Mucosa of rectum (tissue), 2 donors: ENCODE data around the gene POGLUT3.

Experiments
- H3K27ac ChIP-seq, 2 donors: one replicate each; pipeline ENCODE4 v1.7.0; 2013; ENCODE audit warnings: inconsistent platforms in 2 of 2, low read depth in 2 of 2, low read length in 2 of 2
- H3K27me3 ChIP-seq, 2 donors: one replicate each; pipeline ENCODE4 v1.7.0; 2013; ENCODE audit warnings: low read length in 2 of 2; ENCODE audit not compliant: control insufficient read depth in 2 of 2, insufficient read depth in 2 of 2
- H3K36me3 ChIP-seq, 2 donors: one replicate each; pipeline ENCODE4 v1.7.0; 2013; ENCODE audit warnings: low read length in 2 of 2; ENCODE audit not compliant: control insufficient read depth in 2 of 2, insufficient read depth in 2 of 2
- H3K4me1 ChIP-seq, 2 donors: one replicate each; pipeline ENCODE4 v1.7.0; 2013; ENCODE audit warnings: low read length in 2 of 2, mild to moderate bottlenecking in 1 of 2; ENCODE audit not compliant: control insufficient read depth in 2 of 2, insufficient read depth in 2 of 2
- H3K4me3 ChIP-seq, 2 donors: one replicate each; pipeline ENCODE4 v1.7.0; 2013; ENCODE audit warnings: low read length in 2 of 2
- H3K9ac ChIP-seq, 2 donors: one replicate each; pipeline ENCODE4 v1.7.0; 2013; ENCODE audit warnings: low read length in 2 of 2, low read depth in 1 of 2, mild to moderate bottlenecking in 1 of 2
- H3K9me3 ChIP-seq, 2 donors: one replicate each; pipeline ENCODE4 v1.7.0; 2013; ENCODE audit warnings: low read length in 2 of 2; ENCODE audit not compliant: control insufficient read depth in 2 of 2
- donor health status: healthy.
- donor health status: Normal muscosa, but diverticular disease.

The POGLUT3 gene

GRCh38 chr11:108498046-108498815 lies at the start of gene POGLUT3:
TSS of gene POGLUT3 (minus strand) at chr11:108498384. CDS start at chr11:108498366, 18 bp downstream.
- Histone ChIP-seq H3K4me1 (peaks cover 4 to 10% of the 10 kb centered on the region in 2 donors), H3K9ac (peak within 1 kb of the TSS; percentile 74 to 79), H3K27ac (peak within 1 kb of the TSS; percentile 93 to 94), H3K4me3 (peak within 1 kb of the TSS; percentile 78 to 83), H3K9me3 (no peaks in the 10 kb centered on the region), H3K27me3 (no peaks in the 10 kb centered on the region), H3K36me3 (no peaks in the 10 kb centered on the region)

DNA sequence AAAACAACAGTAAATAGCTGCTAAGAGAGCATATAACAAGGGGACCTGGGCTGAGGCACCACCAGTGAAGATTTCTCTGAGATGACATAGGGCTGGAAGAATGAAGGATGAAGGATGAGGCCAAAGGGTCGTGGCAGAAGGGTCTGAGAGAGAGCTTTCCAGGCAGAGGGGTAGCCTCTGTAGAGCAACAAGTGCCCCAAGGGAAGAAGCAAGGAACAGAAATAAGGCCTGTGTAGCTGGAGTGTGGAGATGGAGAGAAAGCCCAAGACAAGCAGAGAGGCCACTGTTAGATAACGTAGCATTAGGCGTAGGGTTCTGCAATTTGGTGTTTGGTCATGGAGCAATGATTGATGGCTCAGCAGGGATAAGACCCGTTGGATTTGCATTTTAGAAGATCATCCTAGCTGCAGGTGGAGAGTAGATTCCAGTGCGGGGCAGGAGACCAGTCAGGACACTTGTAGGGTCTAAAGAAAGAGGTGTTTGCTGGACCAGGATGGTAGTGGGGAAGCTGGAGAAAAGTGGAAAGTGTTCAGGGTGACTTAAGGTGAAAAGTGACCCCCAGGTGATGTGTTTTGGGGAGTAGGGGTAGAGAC lies 47.8 kb upstream of the POGLUT3 start:
- H3K9ac ChIP-seq = no peak overlapping the region

GRCh38 chr11:108543316-108543964 lies 45.3 kb upstream of the POGLUT3 start:
- peaks cover 0 to 4% of the 10 kb centered on the region in 2 donors for H3K4me1 ChIP-seq
- no peaks in the 10 kb centered on the region for H3K27me3 ChIP-seq
- no peaks in the 10 kb centered on the region for H3K36me3 ChIP-seq

More for the DNA sequence above, 47.8 kb upstream of the POGLUT3 start:
- H3K27ac ChIP-seq = no peak overlapping the region
- H3K27me3 ChIP-seq = no peaks in the 10 kb centered on the region
- H3K9me3 ChIP-seq = no peaks in the 10 kb centered on the region
- no peak overlapping the region for H3K4me3 ChIP-seq
- no peaks in the 10 kb centered on the region for H3K4me1 ChIP-seq
- no peaks in the 10 kb centered on the region for H3K36me3 ChIP-seq

GRCh38 chr11:108541531-108541930 lies 43.3 kb upstream of the POGLUT3 start:
- Histone ChIP-seq H3K36me3 (peaks cover 4% of the 10 kb centered on the region in 2 donors), H3K4me1 (peaks cover 0 to 6% of the 10 kb centered on the region in 2 donors), H3K9me3 (no peaks in the 10 kb centered on the region), H3K27ac (no peak overlapping the region), H3K9ac (no peak overlapping the region), H3K4me3 (no peak overlapping the region), H3K27me3 (no peaks in the 10 kb centered on the region)

More at GRCh38 chr11:108543316-108543964, 45.3 kb upstream of the POGLUT3 start:
- H3K9ac ChIP-seq = no peak overlapping the region
- no peak overlapping the region for H3K4me3 ChIP-seq
- H3K27ac ChIP-seq = no peak overlapping the region
- no peaks in the 10 kb centered on the region for H3K9me3 ChIP-seq

DNA sequence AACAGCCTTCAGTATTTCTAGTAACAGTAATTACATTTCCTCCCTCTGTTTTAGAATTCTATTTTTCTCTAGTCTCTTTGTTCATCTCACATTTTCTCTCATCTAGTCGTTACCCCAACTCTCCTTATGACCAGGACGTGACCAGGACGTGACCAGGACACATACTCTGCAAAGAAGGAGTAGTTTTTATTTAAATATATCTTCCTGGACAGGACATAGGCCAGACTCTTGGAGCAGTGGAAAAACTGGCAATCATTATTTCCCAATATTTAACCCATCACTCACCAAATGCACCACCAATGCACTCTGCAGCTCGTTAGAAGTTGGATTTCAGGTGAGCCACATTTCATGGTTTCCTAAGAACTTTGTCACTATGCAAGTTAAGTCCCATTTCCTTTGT lies 40.3 kb upstream of the POGLUT3 start:
- no peak overlapping the region for H3K9ac ChIP-seq
- H3K27me3 ChIP-seq = no peaks in the 10 kb centered on the region
- H3K27ac ChIP-seq = peak overlapping the region; percentile 52 to 59
- H3K4me1 ChIP-seq = peaks cover 0 to 6% of the 10 kb centered on the region in 2 donors
- peaks cover 9 to 17% of the 10 kb centered on the region in 2 donors for H3K36me3 ChIP-seq
- no peaks in the 10 kb centered on the region for H3K9me3 ChIP-seq
- no peak overlapping the region for H3K4me3 ChIP-seq

GRCh38 chr11:108538022-108538424 lies 39.8 kb upstream of the POGLUT3 start:
- H3K4me1 ChIP-seq = peaks cover 0 to 6% of the 10 kb centered on the region in 2 donors
- peak overlapping the region; percentile 52 to 59 for H3K27ac ChIP-seq
- peak overlapping the region in 1 of 2 donors; percentile 44 for H3K4me3 ChIP-seq
- peaks cover 9 to 17% of the 10 kb centered on the region in 2 donors for H3K36me3 ChIP-seq
- no peaks in the 10 kb centered on the region for H3K9me3 ChIP-seq
- no peaks in the 10 kb centered on the region for H3K27me3 ChIP-seq
- no peak overlapping the region for H3K9ac ChIP-seq

DNA sequence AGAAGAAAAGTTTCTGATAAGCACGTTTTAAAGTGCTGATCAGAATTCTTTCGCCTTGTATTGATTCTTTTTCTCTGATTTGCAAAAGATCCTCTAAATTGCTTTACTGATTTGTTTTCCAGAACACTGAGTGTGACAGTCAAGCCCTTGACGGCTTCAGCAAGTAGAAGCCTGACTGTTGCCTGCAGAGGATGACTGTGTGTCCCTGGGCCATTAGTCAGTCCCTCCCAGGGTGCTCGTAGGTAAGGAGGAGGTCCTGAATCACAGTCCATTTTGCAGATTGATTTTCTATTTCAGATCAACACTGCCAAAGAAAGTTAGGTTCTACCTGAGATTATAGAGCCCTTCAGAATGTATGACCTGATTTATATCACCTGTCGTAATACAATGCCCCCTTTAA lies 38.6 kb upstream of the POGLUT3 start:
- peaks cover 13 to 20% of the 10 kb centered on the region in 2 donors for H3K36me3 ChIP-seq
- H3K27ac ChIP-seq = no peak overlapping the region
- H3K4me1 ChIP-seq = peaks cover 0 to 6% of the 10 kb centered on the region in 2 donors
- no peak overlapping the region for H3K4me3 ChIP-seq
- no peaks in the 10 kb centered on the region for H3K9me3 ChIP-seq
- no peaks in the 10 kb centered on the region for H3K27me3 ChIP-seq
- H3K9ac ChIP-seq = no peak overlapping the region

GRCh38 chr11:108535384-108535955 lies 37.3 kb upstream of the POGLUT3 start:
- H3K4me3 ChIP-seq = no peak overlapping the region
- peaks cover 0 to 6% of the 10 kb centered on the region in 2 donors for H3K4me1 ChIP-seq
- no peak overlapping the region for H3K9ac ChIP-seq
- H3K27me3 ChIP-seq = no peaks in the 10 kb centered on the region
- peaks cover 18 to 23% of the 10 kb centered on the region in 2 donors for H3K36me3 ChIP-seq
- no peaks in the 10 kb centered on the region for H3K9me3 ChIP-seq
- H3K27ac ChIP-seq = no peak overlapping the region

GRCh38 chr11:108534274-108534882 lies 36.2 kb upstream of the POGLUT3 start:
- Histone ChIP-seq H3K36me3 (peaks cover 18 to 27% of the 10 kb centered on the region in 2 donors), H3K9ac (no peak overlapping the region), H3K9me3 (no peaks in the 10 kb centered on the region), H3K4me1 (peaks cover 0 to 6% of the 10 kb centered on the region in 2 donors), H3K27ac (no peak overlapping the region), H3K27me3 (no peaks in the 10 kb centered on the region), H3K4me3 (no peak overlapping the region)
